ENCODE measurements around the gene SCN1B.
A peak's percentile ranks its signal among the peaks of the same experiment; 100 is the strongest.
"Not testable (repeated sequence)": the region's sequence is repeated elsewhere in the genome, so short reads cannot be mapped to it uniquely, and the experiment has no call there.

The SCN1B gene

GRCh38 chr19:34990578-34991192 lies 39.6 kb upstream of the SCN1B start:
- TF ChIP-seq CTCF (conservative IDR thresholded peaks at IDR 0.05), result no peak

DNA sequence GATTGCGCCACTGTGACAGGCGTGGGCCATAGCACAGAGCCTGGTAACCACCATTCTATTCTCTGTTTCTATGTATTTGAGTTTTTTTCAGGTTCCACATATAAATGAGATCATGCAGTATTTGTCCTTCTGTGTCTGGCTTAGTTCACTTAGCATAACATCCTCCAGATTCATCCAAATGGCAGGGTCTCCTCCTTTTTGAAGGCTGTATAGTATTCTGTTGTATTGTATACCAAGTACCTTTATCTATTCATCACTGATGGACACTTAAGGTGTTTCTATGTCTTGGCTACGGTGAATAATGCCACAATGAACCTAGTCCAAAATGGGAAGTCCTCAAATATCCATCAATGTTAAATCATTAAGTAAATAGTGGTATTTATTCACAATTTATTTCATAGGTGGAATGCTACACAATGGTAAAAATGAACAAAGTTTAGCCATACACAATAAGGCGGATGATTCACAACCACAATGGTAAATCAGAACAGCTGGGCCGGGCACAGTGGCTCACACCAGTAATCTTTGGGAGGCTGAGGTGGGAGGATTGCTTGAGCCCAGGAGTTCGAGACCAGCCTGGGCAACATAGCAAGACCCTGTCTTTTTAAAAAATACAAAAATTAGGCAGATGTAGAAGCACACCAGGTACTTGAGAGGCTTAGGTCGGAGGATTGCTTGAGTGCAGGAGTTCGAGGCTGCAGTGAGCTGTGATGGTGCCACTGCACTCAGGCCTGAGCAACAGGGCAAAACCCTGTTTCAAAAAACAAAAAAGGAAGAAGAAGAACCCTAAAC lies 38.5 kb upstream of the SCN1B start:
- no peak for TF ChIP-seq CTCF (conservative IDR thresholded peaks at IDR 0.05)
- no peak overlapping the region for H3K27ac ChIP-seq

More at GRCh38 chr19:34990578-34991192, 39.6 kb upstream of the SCN1B start:
- H3K27ac ChIP-seq, result no peak overlapping the region

DNA sequence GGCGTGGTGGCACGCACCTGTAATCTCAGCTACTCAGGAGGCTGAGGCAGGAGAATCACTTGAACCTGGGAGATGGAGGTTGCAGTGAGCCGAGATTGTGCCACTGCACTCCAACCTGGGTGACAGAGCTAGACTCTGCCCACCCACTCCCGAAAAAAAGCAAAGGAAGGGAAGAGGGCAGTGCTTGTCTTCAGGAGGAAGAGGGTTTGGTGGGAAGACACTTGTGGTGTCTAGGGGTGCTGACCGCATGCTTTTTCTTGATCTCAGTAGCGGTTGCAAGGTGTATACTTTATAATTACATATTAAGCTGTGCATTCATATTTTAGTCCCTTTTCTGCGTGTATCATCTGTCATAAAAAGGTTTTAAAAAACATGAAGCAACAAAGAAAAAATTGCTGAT lies 37.7 kb upstream of the SCN1B start:
- not testable (repeated sequence) for H3K27ac ChIP-seq

DNA sequence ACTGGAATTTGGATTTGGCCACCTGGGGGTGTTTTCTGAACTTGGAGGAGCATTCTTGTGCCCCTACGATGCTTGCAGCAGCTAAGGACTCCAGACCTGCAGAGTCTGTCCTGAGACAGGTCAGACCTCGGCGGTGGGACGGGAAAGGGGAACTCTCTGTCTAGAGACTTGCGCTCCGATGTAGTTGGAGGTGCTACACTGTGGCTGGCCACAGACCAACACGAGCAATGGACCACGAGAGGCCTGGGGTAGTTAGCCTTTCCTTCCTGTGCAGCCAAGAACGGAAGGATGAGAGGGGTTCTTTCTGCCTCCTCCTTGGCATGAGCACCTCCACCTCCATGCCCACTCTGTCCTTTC lies 36.0 kb upstream of the SCN1B start:
- H3K27ac ChIP-seq, result peak overlapping the region; percentile 89

GRCh38 chr19:34994643-34995541 lies 35.4 kb upstream of the SCN1B start:
- no peak for TF ChIP-seq CTCF (conservative IDR thresholded peaks at IDR 0.05)
- H3K27ac ChIP-seq, result peak overlapping the region; percentile 89

More for the DNA sequence above, 36.0 kb upstream of the SCN1B start:
- no peak for TF ChIP-seq CTCF (conservative IDR thresholded peaks at IDR 0.05)

DNA sequence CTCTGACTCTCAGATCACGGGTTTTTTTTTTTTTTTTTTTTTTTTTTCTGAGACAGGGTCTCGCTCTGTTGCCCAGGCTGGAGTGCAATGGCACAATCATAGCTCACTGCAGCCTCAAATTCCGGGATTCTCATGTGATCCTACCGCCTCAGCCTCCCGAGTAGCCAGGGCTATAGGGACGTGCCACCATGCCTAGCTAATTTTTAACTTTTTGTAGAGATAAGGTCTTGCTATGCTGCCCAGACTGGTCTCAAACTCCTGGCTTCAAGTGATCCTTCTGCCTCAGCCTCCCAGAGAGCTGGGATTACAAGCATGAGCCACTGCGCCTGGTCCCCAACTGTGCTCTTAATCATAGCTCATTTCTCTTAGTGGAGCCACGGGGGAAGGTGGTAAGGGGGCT lies 34.7 kb upstream of the SCN1B start:
- H3K27ac ChIP-seq, result peak overlapping the region; percentile 89
- TF ChIP-seq CTCF (conservative IDR thresholded peaks at IDR 0.05), result no peak

GRCh38 chr19:34997071-34997617 lies 33.1 kb upstream of the SCN1B start:
- TF ChIP-seq CTCF (conservative IDR thresholded peaks at IDR 0.05), result no peak
- H3K27ac ChIP-seq, result peak overlapping the region; percentile 89; the same call in 1 of the 2 replicates

DNA sequence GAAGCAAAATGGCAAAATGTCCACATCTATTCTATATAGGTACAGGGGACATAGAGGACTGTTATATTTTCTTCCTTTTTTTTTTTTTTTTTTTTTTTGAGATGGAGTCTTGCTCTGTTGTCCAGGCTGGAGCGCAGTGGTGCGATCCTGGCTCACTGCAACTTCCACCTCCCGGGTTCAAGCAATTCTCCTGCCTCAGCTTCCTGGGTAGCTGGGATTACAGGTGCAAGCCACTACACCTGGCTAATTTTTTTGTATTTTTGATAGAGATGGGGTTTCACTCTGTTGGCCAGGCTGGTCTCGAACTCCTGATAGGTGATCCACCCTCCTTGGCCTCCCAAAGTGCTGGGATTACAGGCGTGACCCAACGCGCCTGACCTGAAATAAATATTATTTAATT lies 32.0 kb upstream of the SCN1B start:
- peak overlapping the region; percentile 93; the same call in 1 of the 2 replicates for H3K27ac ChIP-seq

Data from VCaP (cell line).